Measurements from ENCODE around the gene B3GNT5. TPM values are rescaled to one million over a fixed set of nuclear protein-coding genes. Genes with fewer than 3 reads are reported as not detected.

The B3GNT5 gene
- total and polyA plus RNA-seq, 2 experiments from 2014 or later, result 22.7 to 39.6 TPM

DNA sequence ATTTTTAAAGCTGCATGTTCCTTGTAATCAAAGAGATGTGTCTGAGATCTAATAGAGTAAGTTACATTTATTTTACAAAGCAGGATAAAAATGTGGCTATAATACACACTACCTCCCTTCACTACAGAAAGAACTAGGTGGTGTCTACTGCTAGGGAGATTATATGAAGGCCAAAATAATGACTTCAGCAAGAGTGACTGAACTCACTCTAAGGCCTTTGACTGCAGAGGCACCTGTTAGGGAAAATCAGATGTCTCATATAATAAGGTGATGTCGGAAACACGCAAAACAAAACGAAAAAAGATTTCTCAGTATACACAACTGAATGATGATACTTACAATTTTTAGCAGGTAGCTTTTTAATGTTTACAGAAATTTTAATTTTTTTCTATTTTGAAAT lies 19.1 kb downstream of the B3GNT5 start:
- Histone ChIP-seq H3K79me2 (peaks cover 72% of the 10 kb centered on the region), H3K9me2 (replicated peaks; ENCODE audit: insufficient read depth) (no peaks in the 10 kb centered on the region), H3K4me3 (no peak overlapping the region), H3K4me2 (no peak overlapping the region), H4K20me1 (ENCODE audit: insufficient read depth, poor library complexity, severe bottlenecking) (peaks cover 6% of the 10 kb centered on the region), H2AFZ (no peak overlapping the region), H3K27me3 (no peaks in the 10 kb centered on the region), H3K9me3 (ENCODE audit: low read depth) (no peaks in the 10 kb centered on the region), H3K4me1 (ENCODE audit: insufficient read depth) (peaks cover 8% of the 10 kb centered on the region), H3K36me3 (replicated peaks; ENCODE audit: insufficient read depth, low read depth) (peaks cover 6% of the 10 kb centered on the region), H3K27ac (no peak overlapping the region)
- WGBS (ENCODE audit: low lambda C conversion rate, missing lambda C conversion rate), result 94% methylated on average over 3 of the region's 3 CpGs
- no peak for DNase-seq (ENCODE audit: low spot score)
- TF ChIP-seq EZH2phosphoT487 (IDR thresholded peaks at IDR 0.05; ENCODE audit: low read depth, severe bottlenecking, unreplicated experiment) (no peak), EZH2 (IDR thresholded peaks at IDR 0.05; ENCODE audit: borderline replicate concordance) (no peak)
- TF ChIP-seq, protein P1, sequence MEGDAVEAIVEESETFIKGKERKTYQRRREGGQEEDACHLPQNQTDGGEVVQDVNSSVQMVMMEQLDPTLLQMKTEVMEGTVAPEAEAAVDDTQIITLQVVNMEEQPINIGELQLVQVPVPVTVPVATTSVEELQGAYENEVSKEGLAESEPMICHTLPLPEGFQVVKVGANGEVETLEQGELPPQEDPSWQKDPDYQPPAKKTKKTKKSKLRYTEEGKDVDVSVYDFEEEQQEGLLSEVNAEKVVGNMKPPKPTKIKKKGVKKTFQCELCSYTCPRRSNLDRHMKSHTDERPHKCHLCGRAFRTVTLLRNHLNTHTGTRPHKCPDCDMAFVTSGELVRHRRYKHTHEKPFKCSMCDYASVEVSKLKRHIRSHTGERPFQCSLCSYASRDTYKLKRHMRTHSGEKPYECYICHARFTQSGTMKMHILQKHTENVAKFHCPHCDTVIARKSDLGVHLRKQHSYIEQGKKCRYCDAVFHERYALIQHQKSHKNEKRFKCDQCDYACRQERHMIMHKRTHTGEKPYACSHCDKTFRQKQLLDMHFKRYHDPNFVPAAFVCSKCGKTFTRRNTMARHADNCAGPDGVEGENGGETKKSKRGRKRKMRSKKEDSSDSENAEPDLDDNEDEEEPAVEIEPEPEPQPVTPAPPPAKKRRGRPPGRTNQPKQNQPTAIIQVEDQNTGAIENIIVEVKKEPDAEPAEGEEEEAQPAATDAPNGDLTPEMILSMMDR (IDR thresholded peaks at IDR 0.05; ENCODE audit: poor library complexity), result no peak

DNA sequence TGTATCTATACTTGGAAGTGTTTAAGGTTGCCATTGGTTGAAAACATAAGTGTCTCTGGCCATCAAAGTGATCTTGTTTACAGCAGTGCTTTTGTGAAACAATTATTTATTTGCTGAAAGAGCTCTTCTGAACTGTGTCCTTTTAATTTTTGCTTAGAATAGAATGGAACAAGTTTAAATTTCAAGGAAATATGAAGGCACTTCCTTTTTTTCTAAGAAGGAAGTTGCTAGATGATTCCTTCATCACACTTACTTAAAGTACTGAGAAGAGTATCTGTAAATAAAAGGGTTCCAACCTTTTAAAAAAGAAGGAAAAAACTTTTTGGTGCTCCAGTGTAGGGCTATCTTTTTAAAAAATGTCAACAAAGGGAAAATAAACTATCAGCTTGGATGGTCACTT lies 19.7 kb downstream of the B3GNT5 start:
- Histone ChIP-seq H3K4me3 (no peak overlapping the region), H4K20me1 (ENCODE audit: insufficient read depth, poor library complexity, severe bottlenecking) (peaks cover 6% of the 10 kb centered on the region), H3K27me3 (no peaks in the 10 kb centered on the region), H3K4me2 (no peak overlapping the region), H3K36me3 (replicated peaks; ENCODE audit: insufficient read depth, low read depth) (peaks cover 6% of the 10 kb centered on the region), H3K4me1 (ENCODE audit: insufficient read depth) (peaks cover 4% of the 10 kb centered on the region), H2AFZ (no peak overlapping the region), H3K27ac (no peak overlapping the region), H3K9me3 (ENCODE audit: low read depth) (no peaks in the 10 kb centered on the region), H3K79me2 (peaks cover 68% of the 10 kb centered on the region), H3K9me2 (replicated peaks; ENCODE audit: insufficient read depth) (no peaks in the 10 kb centered on the region)
- TF ChIP-seq EZH2 (IDR thresholded peaks at IDR 0.05; ENCODE audit: borderline replicate concordance) (no peak), EZH2phosphoT487 (IDR thresholded peaks at IDR 0.05; ENCODE audit: low read depth, severe bottlenecking, unreplicated experiment) (no peak)
- TF ChIP-seq, protein P1 (IDR thresholded peaks at IDR 0.05; ENCODE audit: poor library complexity), result no peak
- DNase-seq (ENCODE audit: low spot score), result no peak

DNA sequence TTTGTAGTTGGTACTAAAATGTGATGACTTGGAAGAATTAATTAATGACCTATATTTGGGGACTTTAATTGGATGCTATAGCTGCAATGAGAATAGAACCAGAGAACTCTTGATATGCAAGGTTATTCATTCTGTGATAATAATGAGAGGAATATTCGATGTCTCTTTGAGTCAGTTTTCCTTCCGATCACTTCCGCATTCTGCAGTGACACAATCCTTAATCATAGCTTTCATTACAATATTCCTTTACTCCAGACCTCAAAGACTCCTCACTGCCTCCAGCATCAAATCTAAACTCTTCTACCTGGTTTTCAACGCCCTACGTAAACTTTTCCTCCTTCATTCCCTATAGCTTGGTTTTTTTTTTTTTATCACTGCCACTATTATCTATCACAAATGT lies 21.6 kb downstream of the B3GNT5 start:
- peaks cover 6% of the 10 kb centered on the region for H3K36me3 ChIP-seq (replicated peaks; ENCODE audit: insufficient read depth, low read depth)
- no peak overlapping the region for H3K4me2 ChIP-seq
- no peaks in the 10 kb centered on the region for H4K20me1 ChIP-seq (ENCODE audit: insufficient read depth, poor library complexity, severe bottlenecking)
- H3K4me3 ChIP-seq, result no peak overlapping the region
- no peaks in the 10 kb centered on the region for H3K4me1 ChIP-seq (ENCODE audit: insufficient read depth)
- no peak for DNase-seq (ENCODE audit: low spot score)
- H3K9me2 ChIP-seq (replicated peaks; ENCODE audit: insufficient read depth), result no peaks in the 10 kb centered on the region
- peaks cover 49% of the 10 kb centered on the region for H3K79me2 ChIP-seq
- 94% methylated on average over 5 of the region's 5 CpGs for WGBS (ENCODE audit: low lambda C conversion rate, missing lambda C conversion rate)
- no peak overlapping the region for H2AFZ ChIP-seq
- H3K9me3 ChIP-seq (ENCODE audit: low read depth), result no peaks in the 10 kb centered on the region
- TF ChIP-seq, protein P1 (IDR thresholded peaks at IDR 0.05; ENCODE audit: poor library complexity), result no peak
- TF ChIP-seq EZH2phosphoT487 (IDR thresholded peaks at IDR 0.05; ENCODE audit: low read depth, severe bottlenecking, unreplicated experiment) (no peak), EZH2 (IDR thresholded peaks at IDR 0.05; ENCODE audit: borderline replicate concordance) (no peak)
- H3K27me3 ChIP-seq, result no peaks in the 10 kb centered on the region
- no peak overlapping the region for H3K27ac ChIP-seq

DNA sequence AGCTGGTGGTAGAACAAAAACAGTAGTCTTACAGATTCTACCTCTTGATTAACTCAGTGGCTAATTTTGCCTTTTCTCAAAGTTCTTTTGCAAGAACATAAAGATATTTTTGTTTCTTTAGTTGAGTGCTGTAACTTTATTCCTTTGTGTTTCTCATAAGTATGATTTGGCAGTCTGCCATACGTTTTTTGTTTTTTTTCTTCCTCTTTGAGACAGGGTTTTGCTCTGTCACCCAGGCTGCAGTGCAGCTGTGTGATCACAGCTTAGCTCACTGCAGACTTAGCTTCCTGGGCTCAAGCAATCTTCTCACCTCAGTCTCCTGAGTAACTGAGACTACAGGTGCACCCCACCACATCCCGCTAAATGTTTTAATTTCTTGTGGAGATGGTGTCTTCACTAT lies 22.4 kb downstream of the B3GNT5 start:
- peak; percentile 55 for DNase-seq (ENCODE audit: low spot score)

More for the DNA sequence above, 22.4 kb downstream of the B3GNT5 start:
- Histone ChIP-seq H3K27me3 (no peaks in the 10 kb centered on the region), H3K4me2 (no peak overlapping the region), H3K79me2 (peaks cover 41% of the 10 kb centered on the region), H3K27ac (no peak overlapping the region), H3K4me1 (ENCODE audit: insufficient read depth) (no peaks in the 10 kb centered on the region), H3K9me3 (ENCODE audit: low read depth) (no peaks in the 10 kb centered on the region), H4K20me1 (ENCODE audit: insufficient read depth, poor library complexity, severe bottlenecking) (no peaks in the 10 kb centered on the region), H2AFZ (no peak overlapping the region), H3K36me3 (replicated peaks; ENCODE audit: insufficient read depth, low read depth) (peaks cover under 1% of the 10 kb centered on the region), H3K9me2 (replicated peaks; ENCODE audit: insufficient read depth) (no peaks in the 10 kb centered on the region), H3K4me3 (no peak overlapping the region)
- 67% methylated on average over 2 of the region's 2 CpGs for WGBS (ENCODE audit: low lambda C conversion rate, missing lambda C conversion rate)
- TF ChIP-seq EZH2phosphoT487 (IDR thresholded peaks at IDR 0.05; ENCODE audit: low read depth, severe bottlenecking, unreplicated experiment), result no peak
- no peak for TF ChIP-seq EZH2 (IDR thresholded peaks at IDR 0.05; ENCODE audit: borderline replicate concordance)
- TF ChIP-seq, protein P1 (IDR thresholded peaks at IDR 0.05; ENCODE audit: poor library complexity), result no peak

Data from hepatocyte (in vitro differentiated cells).